Measurements from ENCODE around the gene PROM2.

DNA sequence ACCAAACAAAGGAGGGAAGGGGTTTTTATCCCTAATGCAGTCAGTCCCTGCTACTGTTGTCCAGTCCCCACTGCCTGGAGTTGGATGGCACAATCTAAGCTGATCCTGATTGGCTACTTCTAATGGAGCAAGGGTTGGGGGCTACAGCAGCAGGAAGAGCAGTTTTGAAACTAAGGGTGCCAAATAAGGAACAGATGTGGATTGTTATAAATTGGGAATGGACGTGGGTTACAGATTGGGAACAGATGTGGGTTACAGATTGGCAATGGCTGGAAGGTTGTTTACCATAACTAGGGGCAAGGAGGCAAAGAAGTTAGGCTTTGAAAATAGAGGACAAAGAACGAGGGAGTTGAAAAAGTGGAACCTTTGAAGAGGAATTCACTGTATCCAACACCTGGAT lies 16.0 kb upstream of the PROM2 start:
- TF ChIP-seq CTCF (conservative IDR thresholded peaks at IDR 0.05; ENCODE audit: low read depth, low read length) (no peak), EZH2 (IDR thresholded peaks at IDR 0.05; ENCODE audit: borderline replicate concordance, low read depth, low read length, poor library complexity, severe bottlenecking) (no peak)
